ENCODE results near the gene PDGFRB. TPM values are rescaled to one million over a fixed set of nuclear protein-coding genes. Genes with fewer than 3 reads are reported as not detected.

The PDGFRB gene
- total RNA-seq, 4 donors from 2014 or later = 33.9 to 88.7 (median 41.7) TPM

DNA sequence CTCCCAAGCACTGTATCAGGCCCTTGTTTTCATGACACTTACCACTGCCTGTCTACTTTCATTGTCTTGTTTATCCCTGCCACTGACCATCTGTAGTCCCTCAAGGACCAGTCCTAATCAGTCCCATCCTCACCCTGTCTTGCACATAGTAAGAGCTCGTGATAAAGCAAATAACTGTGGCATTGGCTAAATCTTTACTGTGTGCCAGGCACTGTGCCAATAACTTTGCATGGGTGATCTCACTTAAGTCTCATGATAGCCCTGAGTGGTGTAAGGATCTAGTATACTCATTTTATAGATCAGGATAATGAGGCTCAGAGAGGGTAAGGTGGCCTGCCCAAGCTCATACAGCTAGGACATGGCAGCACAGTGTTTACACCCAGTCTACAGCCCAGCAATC lies 16.5 kb upstream of the PDGFRB start:
- no peak for DNase-seq (ENCODE audit: low spot score in 2 of 2)
- 65 to 70% methylated on average over 1 of the region's 1 CpG for WGBS, 2 donors
- TF ChIP-seq POLR2A (IDR thresholded peaks at IDR 0.05) = no peak
- no peak for TF ChIP-seq CTCF (IDR thresholded peaks at IDR 0.05)
- H3K4me3 ChIP-seq (ENCODE audit: low read depth, poor library complexity, severe bottlenecking) = no peak overlapping the region
- intact Hi-C loops (cut with DNase I; ENCODE audit: low total_unique reads) = no loop called here

GRCh38 chr5:150168864-150169263 lies 13.2 kb upstream of the PDGFRB start:
- WGBS, 2 donors = 33 to 39% methylated on average over 3 of the region's 3 CpGs
- TF ChIP-seq POLR2A (IDR thresholded peaks at IDR 0.05) = no peak
- TF ChIP-seq CTCF (IDR thresholded peaks at IDR 0.05) = no peak
- intact Hi-C loops (cut with DNase I; ENCODE audit: low total_unique reads) = no loop called here
- DNase-seq (ENCODE audit: low spot score in 2 of 2) = no peak
- H3K4me3 ChIP-seq (ENCODE audit: low read depth, poor library complexity, severe bottlenecking) = no peak overlapping the region

- TF ChIP-seq POLR2A (IDR thresholded peaks at IDR 0.05) (no peak), CTCF (IDR thresholded peaks at IDR 0.05) (no peak)
- intact Hi-C loops (cut with DNase I; ENCODE audit: low total_unique reads) = no loop called here
- WGBS, 2 donors = 83 to 87% methylated on average over 13 to 14 of the region's 14 CpGs
- no peak overlapping the region for H3K4me3 ChIP-seq (ENCODE audit: low read depth, poor library complexity, severe bottlenecking)
- DNase-seq (ENCODE audit: low spot score in 2 of 2) = no peak
Observed at GRCh38 chr5:150167908-150168307, 12.3 kb upstream of the PDGFRB start.

DNA sequence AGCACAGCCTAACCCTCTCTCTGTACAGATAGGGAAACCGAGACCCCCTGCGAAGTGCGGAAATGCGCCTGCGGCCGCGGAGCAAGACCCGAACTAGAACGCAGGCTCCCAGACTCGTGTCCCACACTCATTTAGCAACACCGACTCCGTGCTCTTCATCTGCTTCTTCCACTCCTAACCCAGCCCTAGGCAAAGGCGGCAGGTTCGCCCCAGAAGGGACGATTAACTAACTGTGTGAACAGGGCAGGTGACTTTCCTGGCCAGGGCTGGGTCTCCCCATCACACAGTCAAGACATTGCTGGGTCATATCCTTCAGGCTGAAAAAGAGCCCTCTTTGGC lies 11.8 kb upstream of the PDGFRB start:
- no peak for DNase-seq (ENCODE audit: low spot score in 2 of 2)
- intact Hi-C loops (cut with DNase I; ENCODE audit: low total_unique reads) = no loop called here
- H3K4me3 ChIP-seq (ENCODE audit: low read depth, poor library complexity, severe bottlenecking) = no peak overlapping the region
- 47 to 60% methylated on average over 15 of the region's 15 CpGs for WGBS, 2 donors
- TF ChIP-seq POLR2A (IDR thresholded peaks at IDR 0.05) (no peak), CTCF (IDR thresholded peaks at IDR 0.05) (no peak)

DNA sequence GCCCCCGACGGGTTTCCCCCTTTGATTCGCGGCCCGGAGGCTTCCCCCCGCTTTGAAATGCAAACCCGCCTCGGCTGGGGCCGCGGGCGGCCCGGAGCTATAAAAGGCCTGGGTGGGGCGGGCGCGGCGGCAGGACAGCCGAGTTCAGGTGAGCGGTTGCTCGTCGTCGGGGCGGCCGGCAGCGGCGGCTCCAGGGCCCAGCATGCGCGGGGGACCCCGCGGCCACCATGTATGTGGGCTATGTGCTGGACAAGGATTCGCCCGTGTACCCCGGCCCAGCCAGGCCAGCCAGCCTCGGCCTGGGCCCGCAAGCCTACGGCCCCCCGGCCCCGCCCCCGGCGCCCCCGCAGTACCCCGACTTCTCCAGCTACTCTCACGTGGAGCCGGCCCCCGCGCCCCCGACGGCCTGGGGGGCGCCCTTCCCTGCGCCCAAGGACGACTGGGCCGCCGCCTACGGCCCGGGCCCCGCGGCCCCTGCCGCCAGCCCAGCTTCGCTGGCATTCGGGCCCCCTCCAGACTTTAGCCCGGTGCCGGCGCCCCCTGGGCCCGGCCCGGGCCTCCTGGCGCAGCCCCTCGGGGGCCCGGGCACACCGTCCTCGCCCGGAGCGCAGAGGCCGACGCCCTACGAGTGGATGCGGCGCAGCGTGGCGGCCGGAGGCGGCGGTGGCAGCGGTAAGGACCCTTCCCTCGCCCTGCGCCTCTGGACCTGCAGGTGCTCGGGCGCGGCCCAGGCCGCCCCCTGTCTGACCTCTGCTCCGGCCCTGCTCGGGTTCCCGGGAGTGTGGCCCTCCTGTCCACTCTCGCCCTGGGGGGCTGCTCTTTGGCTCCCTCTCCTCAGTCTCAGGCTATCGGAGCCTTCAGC lies 11.2 kb upstream of the PDGFRB start, which contains the start of gene CDX1:
TSS of gene CDX1 (plus strand) at position 129 of the 862 bp plus-strand sequence. CDS start at position 228, 99 bp downstream.
- intact Hi-C loops (cut with DNase I; ENCODE audit: low total_unique reads) = no loop called here
- no peak within 1 kb of the TSS for H3K4me3 ChIP-seq (ENCODE audit: low read depth, poor library complexity, severe bottlenecking)
- TF ChIP-seq CTCF (IDR thresholded peaks at IDR 0.05) = no peak
- TF ChIP-seq POLR2A (IDR thresholded peaks at IDR 0.05) = no peak
- WGBS, 2 donors = 27 to 54% methylated on average over 29 to 44 of the region's 93 CpGs
- DNase-seq (ENCODE audit: low spot score in 2 of 2) = no peak
